ENCODE measurements around the gene DLL1.

The DLL1 gene

GRCh38 chr6:170295510-170296422 is 4.9 kb upstream of the DLL1 start:
- DNase-seq (ENCODE audit: low read depth), result no peak
- peak overlapping the region; percentile 27 for H3K4me3 ChIP-seq (ENCODE audit: control insufficient read depth, low read depth, low read length)
- no peak for TF ChIP-seq CTCF (IDR thresholded peaks at IDR 0.05; ENCODE audit: control insufficient read depth, insufficient read depth, low read depth, low read length, missing control alignments)

DNA sequence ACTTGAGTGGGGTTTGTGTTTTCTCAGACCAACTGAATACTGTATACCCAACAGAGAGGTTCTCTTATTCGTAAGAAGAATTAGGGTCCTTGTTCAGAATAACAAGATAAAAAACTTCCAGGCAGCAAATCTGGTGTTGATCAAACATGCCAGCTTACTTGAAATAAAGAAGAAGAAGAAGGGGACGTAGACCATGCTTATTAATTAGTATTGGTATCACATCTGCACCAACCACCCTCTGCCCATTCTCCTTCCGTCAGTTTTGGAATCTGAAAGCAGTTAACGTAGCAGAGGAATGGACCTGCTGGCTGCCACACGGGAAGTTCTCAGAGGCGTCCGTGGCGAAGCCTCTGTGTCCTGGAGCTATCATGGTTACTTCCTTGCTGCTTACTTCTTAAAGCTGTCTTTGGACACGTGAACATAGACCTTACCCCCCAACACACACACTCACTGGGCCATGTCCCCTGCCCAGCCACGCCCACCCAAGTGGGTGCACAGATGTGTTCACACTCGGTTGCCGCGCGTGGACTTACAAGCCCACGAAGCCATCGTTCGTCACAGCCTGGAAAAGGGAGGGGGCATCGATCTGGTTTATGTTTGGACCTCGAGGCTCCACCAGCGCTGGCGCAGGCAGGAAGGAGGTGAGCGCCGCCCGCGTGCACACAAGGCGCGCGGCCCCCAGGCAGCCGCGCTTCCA is 4.1 kb upstream of the DLL1 start:
- H3K4me3 ChIP-seq (ENCODE audit: control insufficient read depth, low read depth, low read length), result no peak overlapping the region
- no peak for DNase-seq (ENCODE audit: low read depth)
- TF ChIP-seq CTCF (IDR thresholded peaks at IDR 0.05; ENCODE audit: control insufficient read depth, insufficient read depth, low read depth, low read length, missing control alignments), result no peak

- DNase-seq (ENCODE audit: low read depth), result no peak
- TF ChIP-seq CTCF (IDR thresholded peaks at IDR 0.05; ENCODE audit: control insufficient read depth, insufficient read depth, low read depth, low read length, missing control alignments), result no peak
Observed at GRCh38 chr6:170294298-170294730, 3.4 kb upstream of the DLL1 start.

DNA sequence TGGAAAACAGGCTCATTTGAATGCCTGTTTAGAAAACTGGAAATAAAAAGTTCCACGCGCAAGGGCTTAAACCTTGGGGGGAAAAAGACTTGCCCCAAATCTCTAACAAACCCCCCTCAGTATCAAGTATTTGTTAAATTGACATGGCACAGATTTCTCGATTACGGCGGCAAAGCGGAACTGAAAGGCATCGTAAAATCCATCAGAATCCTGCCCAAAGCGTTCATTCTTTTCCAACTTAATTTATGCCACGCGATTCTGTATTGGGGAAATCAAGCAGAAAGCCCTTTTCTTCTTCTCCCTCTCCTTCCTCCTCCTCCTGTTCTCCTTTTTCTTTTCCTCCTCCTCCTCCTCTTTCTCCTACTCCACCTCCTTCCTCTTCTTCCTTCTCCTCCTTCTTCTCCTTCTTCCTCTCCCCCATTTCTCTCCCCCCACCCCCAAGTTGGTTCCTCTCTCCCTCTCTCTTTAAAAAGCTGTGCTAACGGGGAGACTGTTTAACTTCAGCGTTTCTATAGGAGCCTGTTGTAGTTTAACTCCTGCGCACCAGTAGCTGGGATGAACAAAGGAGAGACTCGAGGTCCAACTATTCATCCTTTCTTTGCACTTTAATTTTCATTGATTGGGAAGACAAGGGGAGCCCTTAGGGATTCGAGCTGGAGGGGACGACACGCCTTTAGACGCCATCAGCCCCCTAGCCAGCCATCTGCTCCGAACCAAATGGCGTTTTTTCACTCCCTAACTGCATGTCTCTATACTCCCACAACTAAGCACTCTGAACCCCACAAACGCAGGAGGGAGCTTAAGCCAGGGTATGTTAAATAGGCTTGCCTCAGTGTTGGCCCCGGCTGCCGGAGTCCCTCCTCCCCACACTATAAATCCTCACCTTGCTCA is 2.7 kb upstream of the DLL1 start:
- no peak for TF ChIP-seq CTCF (IDR thresholded peaks at IDR 0.05; ENCODE audit: control insufficient read depth, insufficient read depth, low read depth, low read length, missing control alignments)
- DNase-seq (ENCODE audit: low read depth), result no peak
- no peak overlapping the region for H3K4me3 ChIP-seq (ENCODE audit: control insufficient read depth, low read depth, low read length)

More at GRCh38 chr6:170294298-170294730, 3.4 kb upstream of the DLL1 start:
- H3K4me3 ChIP-seq (ENCODE audit: control insufficient read depth, low read depth, low read length), result no peak overlapping the region

- H3K4me3 ChIP-seq (ENCODE audit: control insufficient read depth, low read depth, low read length), result no peak overlapping the region
- no peak for DNase-seq (ENCODE audit: low read depth)
- no peak for TF ChIP-seq CTCF (IDR thresholded peaks at IDR 0.05; ENCODE audit: control insufficient read depth, insufficient read depth, low read depth, low read length, missing control alignments)
Observed at GRCh38 chr6:170292407-170293158, 1.7 kb upstream of the DLL1 start.

GRCh38 chr6:170292111-170292406 is 1.2 kb upstream of the DLL1 start:
- no peak overlapping the region for H3K4me3 ChIP-seq (ENCODE audit: control insufficient read depth, low read depth, low read length)
- no peak for TF ChIP-seq CTCF (IDR thresholded peaks at IDR 0.05; ENCODE audit: control insufficient read depth, insufficient read depth, low read depth, low read length, missing control alignments)
- DNase-seq (ENCODE audit: low read depth), result no peak

Data from AG09309 (cell line).